Measurements from ENCODE around the gene SCNN1A. TPM values are rescaled to one million over a fixed set of nuclear protein-coding genes. Genes with fewer than 3 reads are reported as not detected.

Gene SCNN1A
- total RNA-seq, 1 experiment from 2014 or later, result 28.5 TPM

GRCh38 chr12:6307529-6307928, 67.8 kb downstream of the SCNN1A start:
- no peak overlapping the region for H3K4me3 ChIP-seq (ENCODE audit: insufficient read depth, low read depth, low read length)
- no peaks in the 10 kb centered on the region for H3K36me3 ChIP-seq (replicated peaks; ENCODE audit: control insufficient read depth, insufficient read depth, low read length)
- DNase-seq, result peak; percentile 8
- peaks cover 9% of the 10 kb centered on the region for H3K27me3 ChIP-seq (ENCODE audit: control insufficient read depth, insufficient read depth, low read length)

- Histone ChIP-seq H3K36me3 (replicated peaks; ENCODE audit: control insufficient read depth, insufficient read depth, low read length) (no peaks in the 10 kb centered on the region), H3K27me3 (ENCODE audit: control insufficient read depth, insufficient read depth, low read length) (peaks cover 9% of the 10 kb centered on the region), H3K4me3 (ENCODE audit: insufficient read depth, low read depth, low read length) (no peak overlapping the region)
- peak; percentile 14 for DNase-seq
Observed at GRCh38 chr12:6306599-6307220, 68.7 kb downstream of the SCNN1A start.

- H3K27me3 ChIP-seq (ENCODE audit: control insufficient read depth, insufficient read depth, low read length), result peaks cover 9% of the 10 kb centered on the region
- DNase-seq, result peak; percentile 7
- H3K4me3 ChIP-seq (ENCODE audit: insufficient read depth, low read depth, low read length), result no peak overlapping the region
Observed at GRCh38 chr12:6306151-6306550, 69.2 kb downstream of the SCNN1A start.

GRCh38 chr12:6303071-6303470, 72.3 kb downstream of the SCNN1A start:
- Histone ChIP-seq H3K36me3 (replicated peaks; ENCODE audit: control insufficient read depth, insufficient read depth, low read length) (no peaks in the 10 kb centered on the region), H3K4me3 (ENCODE audit: insufficient read depth, low read depth, low read length) (no peak overlapping the region), H3K27me3 (ENCODE audit: control insufficient read depth, insufficient read depth, low read length) (peaks cover 3% of the 10 kb centered on the region; the same call in 1 of the 2 replicates)
- no peak for DNase-seq

More at GRCh38 chr12:6306151-6306550, 69.2 kb downstream of the SCNN1A start:
- no peaks in the 10 kb centered on the region for H3K36me3 ChIP-seq (replicated peaks; ENCODE audit: control insufficient read depth, insufficient read depth, low read length)

- H3K27me3 ChIP-seq (ENCODE audit: control insufficient read depth, insufficient read depth, low read length), result peaks cover 1% of the 10 kb centered on the region; the same call in 1 of the 2 replicates
- DNase-seq, result no peak
- no peaks in the 10 kb centered on the region for H3K36me3 ChIP-seq (replicated peaks; ENCODE audit: control insufficient read depth, insufficient read depth, low read length)
- no peak overlapping the region for H3K4me3 ChIP-seq (ENCODE audit: insufficient read depth, low read depth, low read length)
Observed at GRCh38 chr12:6302621-6303020, 72.7 kb downstream of the SCNN1A start.

GRCh38 chr12:6301721-6302120, 73.6 kb downstream of the SCNN1A start:
- Histone ChIP-seq H3K27me3 (ENCODE audit: control insufficient read depth, insufficient read depth, low read length) (no peaks in the 10 kb centered on the region), H3K4me3 (ENCODE audit: insufficient read depth, low read depth, low read length) (no peak overlapping the region), H3K36me3 (replicated peaks; ENCODE audit: control insufficient read depth, insufficient read depth, low read length) (no peaks in the 10 kb centered on the region)
- peak; percentile 27 for DNase-seq

GRCh38 chr12:6297170-6297569, 78.2 kb downstream of the SCNN1A start:
- peak; percentile 16 for DNase-seq
- H3K36me3 ChIP-seq (replicated peaks; ENCODE audit: control insufficient read depth, insufficient read depth, low read length), result no peaks in the 10 kb centered on the region
- H3K4me3 ChIP-seq (ENCODE audit: insufficient read depth, low read depth, low read length), result no peak overlapping the region
- no peaks in the 10 kb centered on the region for H3K27me3 ChIP-seq (ENCODE audit: control insufficient read depth, insufficient read depth, low read length)

Other genes with a start within 250 kb of the SCNN1A start
- 266 and 274 TPM in 2 replicates for gene CD9, start 175.2 kb downstream of the SCNN1A start, total RNA-seq (2014; rRNA removed; shearing (Covaris generic))
- gene PLEKHG6, start 64.9 kb downstream of the SCNN1A start, total RNA-seq (2014; rRNA removed; shearing (Covaris generic)), result 36.5 and 43.6 TPM in 2 replicates
- 83.5 and 84.6 TPM in 2 replicates for gene TNFRSF1A, start 33.5 kb downstream of the SCNN1A start, total RNA-seq (2014; rRNA removed; shearing (Covaris generic))
- 2.5 and 3.6 TPM in 2 replicates for gene LTBR, start 8.6 kb upstream of the SCNN1A start, total RNA-seq (2014; rRNA removed; shearing (Covaris generic))
- gene CD27, start 69.4 kb upstream of the SCNN1A start, total RNA-seq (2014; rRNA removed; shearing (Covaris generic)), result not detected in 2 replicates
- gene TAPBPL, start 76.5 kb upstream of the SCNN1A start, total RNA-seq (2014; rRNA removed; shearing (Covaris generic)), result 0.62 and 1.0 TPM in 2 replicates
- 23.9 and 26.8 TPM in 2 replicates for gene VAMP1, start 95.1 kb upstream of the SCNN1A start, total RNA-seq (2014; rRNA removed; shearing (Covaris generic))
- gene MRPL51, start 117.7 kb upstream of the SCNN1A start, total RNA-seq (2014; rRNA removed; shearing (Covaris generic)), result 137 and 145 TPM in 2 replicates
- 104 and 113 TPM in 2 replicates for gene NCAPD2, start 118.5 kb upstream of the SCNN1A start, total RNA-seq (2014; rRNA removed; shearing (Covaris generic))
- 6,920 and 8,270 TPM in 2 replicates for gene GAPDH, start 159.0 kb upstream of the SCNN1A start, total RNA-seq (2014; rRNA removed; shearing (Covaris generic))
- gene IFFO1, start 180.5 kb upstream of the SCNN1A start, total RNA-seq (2014; rRNA removed; shearing (Covaris generic)), result 15.1 and 18.2 TPM in 2 replicates
- 64.2 and 68.8 TPM in 2 replicates for gene NOP2, start 192.7 kb upstream of the SCNN1A start, total RNA-seq (2014; rRNA removed; shearing (Covaris generic))
- 236 and 245 TPM in 2 replicates for gene CHD4, start 231.8 kb upstream of the SCNN1A start, total RNA-seq (2014; rRNA removed; shearing (Covaris generic))